Fibroblast of upper back skin (primary cell): ENCODE measurements around the gene AIP.
"Not testable (repeated sequence)": the region's sequence is repeated elsewhere in the genome, so short reads cannot be mapped to it uniquely, and the experiment has no call there.

ENCODE experiments used
- DNase-seq: peaks from one replicate; pipeline ENCODE4 v3.0.0-alpha.2; 2013

Gene AIP

GRCh38 chr11:67507864-67508485, 25.1 kb downstream of the AIP start, which contains the start of gene CDK2AP2:
Gene CDK2AP2 (minus strand): TSS chr11:67508162. CDS start chr11:67508082, 80 bp downstream.
- peak; percentile 100 for DNase-seq

GRCh38 chr11:67508486-67509121, 25.8 kb downstream of the AIP start:
- peak; percentile 97 for DNase-seq

- DNase-seq, result no peak
Observed at GRCh38 chr11:67510023-67510345, 27.2 kb downstream of the AIP start.

GRCh38 chr11:67511558-67511957, 28.7 kb downstream of the AIP start:
- not testable (repeated sequence) for DNase-seq

- no peak for DNase-seq
Observed at GRCh38 chr11:67514116-67514515, 31.3 kb downstream of the AIP start.

- DNase-seq, result no peak
Observed at GRCh38 chr11:67516806-67517205, 34.0 kb downstream of the AIP start.

- no peak for DNase-seq
Observed at GRCh38 chr11:67517784-67518552, 35.1 kb downstream of the AIP start.

- no peak for DNase-seq
Observed at GRCh38 chr11:67519726-67520125, 36.9 kb downstream of the AIP start.

- DNase-seq, result no peak
Observed at GRCh38 chr11:67520856-67521824, 38.3 kb downstream of the AIP start.

GRCh38 chr11:67521924-67522323, 39.1 kb downstream of the AIP start:
- DNase-seq, result no peak

- DNase-seq, result no peak
Observed at GRCh38 chr11:67522338-67522737, 39.5 kb downstream of the AIP start.

GRCh38 chr11:67522844-67523555, 40.2 kb downstream of the AIP start, which contains the start of gene CABP2:
Gene CABP2 (minus strand): TSS chr11:67523446. CDS start chr11:67523326, 120 bp downstream.
- DNase-seq, result no peak

GRCh38 chr11:67523556-67524479, 41.0 kb downstream of the AIP start:
- no peak for DNase-seq

GRCh38 chr11:67524480-67524808, 41.6 kb downstream of the AIP start:
- DNase-seq, result no peak

GRCh38 chr11:67525275-67525976, 42.6 kb downstream of the AIP start:
- no peak for DNase-seq

GRCh38 chr11:67528376-67528775, 45.5 kb downstream of the AIP start:
- DNase-seq, result no peak

- DNase-seq, result no peak
Observed at GRCh38 chr11:67530282-67530592, 47.4 kb downstream of the AIP start.

GRCh38 chr11:67532889-67533288, 50.1 kb downstream of the AIP start:
- no peak for DNase-seq

- DNase-seq, result no peak
Observed at GRCh38 chr11:67534070-67534679, 51.3 kb downstream of the AIP start.

- no peak for DNase-seq
Observed at GRCh38 chr11:67535561-67535960, 52.7 kb downstream of the AIP start.
